HepG2 (cell line): ENCODE measurements around the gene NEU1. TPM values are rescaled to one million over a fixed set of nuclear protein-coding genes. Genes with fewer than 3 reads are reported as not detected.

Experiments
- AHR ChIP-seq: IDR thresholded peaks from 2 replicates; pipeline ENCODE4 v1.6.1; 2018; ENCODE audit warnings: missing genetic modification reagents, missing compliant biosample characterization
- ARNTL ChIP-seq: sonication (generic); formaldehyde crosslinking; IDR thresholded peaks from 2 replicates; pipeline ENCODE4 v1.4.0; 2020; ENCODE audit warnings: mild to moderate bottlenecking, missing genetic modification reagents
- E2F5 ChIP-seq: sonication (generic); formaldehyde crosslinking; conservative IDR thresholded peaks from 2 replicates; pipeline ENCODE4 v1.4.0; 2020; ENCODE audit warnings: missing genetic modification reagents
- FOXA1 ChIP-seq, 2 experiments: fragments of 450-650 bp in 1 of 2; sonication (generic) in 1 of 2; formaldehyde crosslinking in 1 of 2; IDR thresholded peaks; 2 replicates each; pipeline versions ENCODE4 v1.4.0 to v1.6.1; 2016 to 2020; ENCODE audit warnings: missing genetic modification reagents in 1 of 2
- FOXO4 ChIP-seq: sonication (generic); formaldehyde crosslinking; conservative IDR thresholded peaks from 2 replicates; pipeline ENCODE4 v1.8.1; 2023; ENCODE audit warnings: missing genetic modification reagents
- HNRNPUL1 ChIP-seq: fragments of 200-400 bp; formaldehyde crosslinking; IDR thresholded peaks from 2 replicates; pipeline ENCODE4 v1.6.1; 2017; ENCODE audit warnings: low read depth, mild to moderate bottlenecking, low read length, moderate library complexity
- KLF12 ChIP-seq: sonication (generic); formaldehyde crosslinking; IDR thresholded peaks from 2 replicates; pipeline ENCODE4 v1.4.0; 2020; ENCODE audit warnings: missing genetic modification reagents, borderline replicate concordance
- MIXL1 ChIP-seq: IDR thresholded peaks from 2 replicates; pipeline ENCODE4 v1.6.1; 2016
- NONO ChIP-seq, 2 experiments: fragments of 450-650 bp in 1 of 2; sonication (generic) in 1 of 2; formaldehyde crosslinking in 1 of 2; IDR thresholded peaks in 1 of 2; conservative IDR thresholded peaks in 1 of 2; 2 replicates each; pipeline versions ENCODE4 v1.6.1 to v1.8.0; 2017 to 2022; ENCODE audit warnings: mild to moderate bottlenecking in 1 of 2, missing genetic modification reagents in 1 of 2, moderate library complexity in 1 of 2
- SKIL ChIP-seq: sonication (generic); formaldehyde crosslinking; IDR thresholded peaks from 2 replicates; pipeline ENCODE4 v1.8.0; 2022; ENCODE audit warnings: missing genetic modification reagents, mild to moderate bottlenecking, moderate library complexity, borderline replicate concordance
- SRF ChIP-seq: IDR thresholded peaks from 2 replicates; pipeline ENCODE4 v1.6.1; 2011; ENCODE audit warnings: mild to moderate bottlenecking, low read depth, low read length, moderate library complexity
- ZBTB7A ChIP-seq: sonication (generic); formaldehyde crosslinking; IDR thresholded peaks from 2 replicates; pipeline ENCODE4 v1.8.0; 2022; ENCODE audit warnings: mild to moderate bottlenecking, missing genetic modification reagents
- ZFP1 ChIP-seq: IDR thresholded peaks from 2 replicates; pipeline ENCODE4 v1.6.1; 2016
- ZNF121 ChIP-seq: sonication (generic); formaldehyde crosslinking; IDR thresholded peaks from 2 replicates; pipeline ENCODE4 v1.5.0; 2020; ENCODE audit warnings: mild to moderate bottlenecking, missing genetic modification reagents
- ZNF276 ChIP-seq: sonication (generic); formaldehyde crosslinking; IDR thresholded peaks from 2 replicates; pipeline ENCODE4 v1.4.0; 2020; ENCODE audit warnings: mild to moderate bottlenecking, low read depth, missing genetic modification reagents
- ZNF329 ChIP-seq: sonication (generic); formaldehyde crosslinking; IDR thresholded peaks from 2 replicates; pipeline ENCODE4 v1.9.0; 2021; ENCODE audit warnings: low read depth, mild to moderate bottlenecking, missing genetic modification reagents
- ZNF367 ChIP-seq: sonication (generic); formaldehyde crosslinking; IDR thresholded peaks from 2 replicates; pipeline ENCODE4 v1.4.0; 2020; ENCODE audit warnings: missing genetic modification reagents, borderline replicate concordance
- ZNF468 ChIP-seq: sonication (generic); formaldehyde crosslinking; IDR thresholded peaks from 2 replicates; pipeline ENCODE4 v1.8.0; 2022; ENCODE audit warnings: mild to moderate bottlenecking, moderate library complexity, missing genetic modification reagents
- ZNF567 ChIP-seq: sonication (generic); formaldehyde crosslinking; IDR thresholded peaks from 2 replicates; pipeline ENCODE4 v1.8.1; 2023; ENCODE audit warnings: mild to moderate bottlenecking, missing genetic modification reagents, borderline replicate concordance
- ZNF572 ChIP-seq: sonication (generic); formaldehyde crosslinking; IDR thresholded peaks from 2 replicates; pipeline ENCODE4 v1.5.1; 2020; ENCODE audit warnings: mild to moderate bottlenecking, missing genetic modification reagents
- ZNF615 ChIP-seq: sonication (generic); formaldehyde crosslinking; IDR thresholded peaks from 2 replicates; pipeline ENCODE4 v1.5.0; 2020; ENCODE audit warnings: mild to moderate bottlenecking, missing genetic modification reagents, borderline replicate concordance
- ZNF616 ChIP-seq: sonication (generic); formaldehyde crosslinking; IDR thresholded peaks from 2 replicates; pipeline ENCODE4 v1.5.0; 2020; ENCODE audit warnings: low read depth, mild to moderate bottlenecking, missing genetic modification reagents
- ZSCAN12 ChIP-seq: sonication (generic); formaldehyde crosslinking; IDR thresholded peaks from 2 replicates; pipeline ENCODE4 v1.9.0; 2021; ENCODE audit warnings: mild to moderate bottlenecking, missing genetic modification reagents
- ZSCAN21 ChIP-seq: sonication (generic); formaldehyde crosslinking; IDR thresholded peaks from 2 replicates; pipeline ENCODE4 v1.8.0; 2022; ENCODE audit warnings: mild to moderate bottlenecking, missing genetic modification reagents, moderate library complexity, borderline replicate concordance
- ZSCAN22 ChIP-seq: sonication (generic); formaldehyde crosslinking; IDR thresholded peaks from 2 replicates; pipeline ENCODE4 v1.4.0; 2020; ENCODE audit warnings: mild to moderate bottlenecking, missing genetic modification reagents
- polyA plus RNA-seq, 8 experiments: library from polyadenylated mRNA; depleted of rRNA in 3 of 8; stranded (reverse) in 7 of 8; unstranded in 1 of 8; fragments of >200 nt; fragmentation: Illumina TruSeq in 4 of 8; extraction: Trizol in 4 of 8; gene quantifications; 2 replicates each; pipeline versions ENCODE4 v1.2.1 to v1.2.3, GENCODE V29; 2011 to 2016; ENCODE audit warnings: low read depth in 4 of 8, missing spikeins in 1 of 8, mixed read lengths in 1 of 8; ENCODE audit not compliant: insufficient read depth in 1 of 8
- total RNA-seq, 5 experiments: library from RNA; depleted of rRNA; stranded (reverse); fragments of >200 nt; fragmentation: Illumina TruSeq; extraction: Trizol; gene quantifications; 2 replicates each; pipeline ENCODE4 v1.2.3, GENCODE V29; 2016; ENCODE audit warnings: low read depth in 1 of 5

NEU1 gene
- total and polyA plus RNA-seq, 2 of the 13 experiments (the other 11 are each of a cell fraction or from before 2014, with no cell fraction given) = 215 to 297 TPM

- no peak for TF ChIP-seq KLF12 (CRISPR knock-in tag)
- no peak for TF ChIP-seq ZSCAN22 (CRISPR knock-in tag)
- TF ChIP-seq AHR (CRISPR knock-in tag) = no peak
- TF ChIP-seq ZNF276 (CRISPR knock-in tag) = no peak
- TF ChIP-seq ZNF329 (CRISPR knock-in tag) = 0 out of 2 replicates have a peak, but pooled peaks have one; percentile 18
- TF ChIP-seq ZBTB7A = no peak
- no peak for TF ChIP-seq SRF
- no peak; the same call in 1 of the 2 replicates for TF ChIP-seq MIXL1 (CRISPR knock-in tag)
- no peak for TF ChIP-seq HNRNPUL1
- no peak for TF ChIP-seq ZNF615 (CRISPR knock-in tag)
- TF ChIP-seq E2F5 (CRISPR knock-in tag) = no peak
- no peak for TF ChIP-seq FOXO4 (CRISPR knock-in tag)
- TF ChIP-seq ZNF567 = no peak; the same call in 1 of the 2 replicates
- no peak for TF ChIP-seq ZFP1 (CRISPR knock-in tag)
- TF ChIP-seq NONO (IDR thresholded peaks at IDR 0.05) = no peak
- peak; percentile 94 for TF ChIP-seq NONO (CRISPR knock-in tag; conservative IDR thresholded peaks at IDR 0.05)
- TF ChIP-seq ZNF572 (CRISPR knock-in tag) = no peak
- no peak for TF ChIP-seq ZNF367 (CRISPR knock-in tag)
- TF ChIP-seq ARNTL (CRISPR knock-in tag) = no peak
- no peak for TF ChIP-seq ZNF616
- peak; percentile 81; the same call in 1 of the 2 replicates for TF ChIP-seq ZSCAN21
- no peak for TF ChIP-seq FOXA1 (IDR thresholded peaks at IDR 0.05)
- TF ChIP-seq FOXA1 (CRISPR knock-in tag; IDR thresholded peaks at IDR 0.05) = peak; percentile 4; the same call in 1 of the 2 replicates
- no peak; the same call in 1 of the 2 replicates for TF ChIP-seq ZNF121 (CRISPR knock-in tag)
- no peak for TF ChIP-seq ZNF468 (CRISPR knock-in tag)
- TF ChIP-seq ZSCAN12 (CRISPR knock-in tag) = no peak
- TF ChIP-seq SKIL (CRISPR knock-in tag) = no peak
Measured at GRCh38 chr6:31901953-31902643, 39.5 kb upstream of the NEU1 start, which contains the start of gene ZBTB12 (continued).
